NK-92 treated with Interleukin-12 subunit alpha and Interleukin-12 subunit beta, amount 100 ng/mL, for 24 hours (cell line): ENCODE data around the gene CDH23.

Experiments used
- DNase-seq: peaks from one replicate; lab custom pipeline; 2025; lab: John Stamatoyannopoulos, UW

CDH23 gene

DNA sequence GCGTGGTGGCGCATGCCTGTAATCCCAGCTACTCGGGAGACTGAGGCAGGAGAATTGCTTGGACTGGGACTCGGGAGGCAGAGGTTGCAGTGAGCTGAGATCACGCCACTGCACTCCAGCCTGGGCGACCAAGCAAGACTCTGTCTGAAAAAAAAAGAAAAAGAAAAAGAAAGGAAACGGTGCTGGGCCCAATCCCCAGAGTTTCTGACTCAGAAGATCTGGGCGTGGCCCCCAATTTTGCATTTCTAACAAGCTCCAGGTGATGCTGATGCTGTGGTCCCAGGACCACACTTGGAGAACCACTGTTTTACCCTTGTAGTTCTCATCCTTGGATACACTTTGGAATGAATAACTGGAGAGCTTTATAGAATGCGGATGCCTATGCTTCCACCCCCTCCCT lies 243.9 kb downstream of the CDH23 start:
- no peak for DNase-seq

DNA sequence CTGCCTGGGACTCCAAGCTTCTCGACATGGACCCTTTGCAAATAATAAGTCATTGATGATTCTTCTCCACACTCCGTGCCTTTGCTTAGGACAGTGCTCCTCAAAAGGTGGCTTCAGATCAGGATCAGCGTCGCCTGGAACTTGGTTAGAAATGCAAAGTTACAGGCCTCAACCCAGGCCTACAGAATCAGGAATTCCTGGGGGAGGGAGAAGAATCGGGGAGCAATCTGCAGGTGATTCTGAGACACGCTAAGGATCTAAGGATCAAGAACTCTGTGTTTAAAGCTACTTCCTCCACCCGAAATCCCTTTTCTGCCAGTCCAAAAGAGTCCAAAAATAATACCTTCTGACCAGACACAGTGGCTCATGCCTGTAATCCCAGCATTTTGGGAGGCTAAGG lies 244.7 kb downstream of the CDH23 start:
- no peak for DNase-seq

DNA sequence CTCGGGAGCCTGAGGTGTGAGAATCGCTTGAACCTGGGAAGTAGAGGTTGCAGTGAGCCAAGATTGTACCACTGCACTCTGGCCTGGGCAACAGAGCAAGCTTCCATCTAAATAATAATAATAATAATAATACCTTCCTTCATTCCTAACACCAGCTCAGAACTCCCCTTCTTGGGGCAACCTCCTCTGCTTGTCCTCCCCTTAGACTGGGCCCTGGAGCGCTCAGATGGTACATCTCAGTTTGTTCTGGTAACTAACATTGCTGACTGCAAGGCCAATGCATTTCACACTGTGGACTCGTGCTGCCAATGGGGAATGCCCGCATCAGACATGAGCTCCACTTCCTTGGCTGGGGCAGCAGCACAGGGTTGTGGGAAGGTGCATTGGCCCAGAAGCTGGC lies 245.3 kb downstream of the CDH23 start:
- no peak for DNase-seq

GRCh38 chr10:71643904-71644303 lies 247.2 kb downstream of the CDH23 start:
- DNase-seq, result no peak

DNA sequence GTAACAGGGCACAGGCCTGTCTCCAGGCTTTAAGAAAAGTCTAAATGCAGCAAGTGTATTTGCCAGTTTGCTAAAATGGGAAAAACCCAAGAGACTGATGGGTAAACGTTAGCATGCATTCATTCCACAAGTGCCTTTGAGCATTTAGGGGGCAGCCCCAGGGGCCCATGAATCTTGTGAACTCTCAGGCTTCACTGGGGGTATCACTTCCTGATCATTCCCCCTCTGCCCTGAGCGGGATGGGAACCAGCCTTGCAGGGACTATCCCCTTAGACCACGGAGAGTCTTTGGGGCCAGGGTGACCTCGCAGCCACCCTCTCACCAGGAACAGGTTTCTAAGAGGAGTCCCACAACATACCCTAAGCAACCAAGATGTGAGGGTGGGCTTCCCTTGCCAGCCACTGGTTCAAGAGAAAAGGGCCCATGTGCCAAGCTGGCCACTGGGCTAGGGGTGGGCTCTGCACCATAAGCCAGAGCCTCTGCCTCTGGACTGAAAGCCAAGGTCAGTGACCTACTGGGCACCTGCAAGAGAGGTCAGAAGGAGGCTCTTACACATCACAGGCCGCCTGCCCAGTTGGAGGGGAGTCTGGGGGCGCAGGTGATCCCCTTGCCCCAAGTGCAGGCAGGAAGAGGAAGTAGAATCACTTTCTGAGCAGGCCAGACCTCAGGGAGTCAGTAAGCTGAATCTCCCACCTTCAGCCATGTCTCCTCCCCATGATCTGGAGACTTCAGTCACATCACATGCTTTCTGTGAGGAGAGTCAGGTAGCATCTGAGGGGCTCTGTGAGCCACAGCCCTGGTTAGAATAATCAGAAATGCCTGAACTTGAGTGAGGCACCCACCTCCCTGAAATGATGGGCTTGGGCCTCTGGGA lies 247.8 kb downstream of the CDH23 start:
- DNase-seq, result no peak

DNA sequence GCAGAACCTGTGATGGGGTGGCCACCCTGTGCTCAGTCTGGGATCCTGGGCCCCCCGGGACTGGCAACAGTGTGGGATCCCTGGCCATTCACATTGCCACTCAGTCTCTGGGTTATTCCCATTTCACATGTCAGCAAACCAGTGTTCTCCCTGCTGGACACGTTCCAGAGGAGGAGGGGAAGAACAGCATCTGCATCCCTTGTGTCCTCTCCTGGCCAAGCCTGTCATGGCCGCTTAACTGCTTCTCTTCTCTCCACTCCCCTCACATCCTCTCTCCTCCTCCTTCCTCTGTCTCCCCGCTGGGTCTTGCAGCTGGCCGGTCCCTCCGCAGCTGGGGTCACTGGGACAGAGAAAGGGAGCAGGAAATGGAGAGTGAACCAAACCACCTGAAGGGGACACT lies 248.5 kb downstream of the CDH23 start:
- DNase-seq, result no peak

DNA sequence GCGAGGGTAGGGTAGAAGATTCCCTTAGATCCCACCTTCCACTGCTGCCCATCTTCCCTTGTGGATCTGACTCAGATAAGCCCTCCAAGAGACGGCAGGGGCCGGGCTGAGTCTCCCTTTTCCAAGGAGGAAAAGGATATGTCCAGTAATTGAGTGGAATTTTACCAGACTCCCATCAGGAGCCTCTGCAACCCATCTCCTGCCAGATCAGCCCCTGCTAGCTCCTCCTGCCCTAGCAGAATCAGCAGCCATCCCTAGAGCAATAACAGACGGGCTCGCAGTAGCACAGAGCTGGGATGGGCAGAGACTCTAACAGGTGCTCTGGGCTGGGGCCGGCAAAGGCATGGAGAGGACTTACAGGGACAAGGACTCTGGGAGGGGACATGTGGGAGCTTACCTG lies 249.3 kb downstream of the CDH23 start:
- DNase-seq, result no peak

- DNase-seq, result no peak
These were observed 250.0 kb downstream of the CDH23 start for GRCh38 chr10:71646592-71647292.

DNA sequence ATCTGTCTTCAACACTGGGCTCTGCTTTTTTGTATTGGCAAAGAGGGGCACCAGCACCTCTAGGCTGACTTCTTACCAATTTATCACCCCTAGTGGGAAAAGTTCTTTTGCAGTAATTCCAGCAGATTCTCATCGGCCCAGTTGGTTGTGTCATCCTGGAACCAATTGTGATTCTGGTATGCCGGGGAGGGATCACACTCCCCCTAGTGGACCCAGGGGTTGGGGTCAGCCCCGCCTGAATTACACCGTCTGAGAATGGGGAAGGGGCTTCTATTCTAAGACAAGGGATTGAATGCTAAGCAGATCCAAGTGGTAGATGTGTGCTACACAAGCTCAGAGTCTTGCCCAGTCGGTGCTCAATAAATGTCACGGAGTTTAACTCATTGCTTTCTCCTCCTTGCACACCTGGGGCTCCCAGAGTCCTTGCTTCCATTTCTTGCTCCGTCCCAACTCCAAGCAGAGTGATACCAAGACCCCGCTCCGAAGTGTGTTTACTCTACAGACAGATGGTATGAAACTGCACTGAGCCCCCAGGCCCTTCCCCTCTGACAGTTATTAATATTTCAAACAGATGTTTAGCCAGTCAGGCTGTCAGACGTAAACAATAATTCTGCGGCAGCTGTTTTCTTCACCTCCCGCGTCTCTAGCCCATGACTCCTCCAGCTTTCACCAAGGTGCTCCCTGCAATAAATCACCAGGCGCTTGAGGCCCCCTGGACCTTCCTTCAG lies 251.0 kb downstream of the CDH23 start:
- no peak for DNase-seq

DNA sequence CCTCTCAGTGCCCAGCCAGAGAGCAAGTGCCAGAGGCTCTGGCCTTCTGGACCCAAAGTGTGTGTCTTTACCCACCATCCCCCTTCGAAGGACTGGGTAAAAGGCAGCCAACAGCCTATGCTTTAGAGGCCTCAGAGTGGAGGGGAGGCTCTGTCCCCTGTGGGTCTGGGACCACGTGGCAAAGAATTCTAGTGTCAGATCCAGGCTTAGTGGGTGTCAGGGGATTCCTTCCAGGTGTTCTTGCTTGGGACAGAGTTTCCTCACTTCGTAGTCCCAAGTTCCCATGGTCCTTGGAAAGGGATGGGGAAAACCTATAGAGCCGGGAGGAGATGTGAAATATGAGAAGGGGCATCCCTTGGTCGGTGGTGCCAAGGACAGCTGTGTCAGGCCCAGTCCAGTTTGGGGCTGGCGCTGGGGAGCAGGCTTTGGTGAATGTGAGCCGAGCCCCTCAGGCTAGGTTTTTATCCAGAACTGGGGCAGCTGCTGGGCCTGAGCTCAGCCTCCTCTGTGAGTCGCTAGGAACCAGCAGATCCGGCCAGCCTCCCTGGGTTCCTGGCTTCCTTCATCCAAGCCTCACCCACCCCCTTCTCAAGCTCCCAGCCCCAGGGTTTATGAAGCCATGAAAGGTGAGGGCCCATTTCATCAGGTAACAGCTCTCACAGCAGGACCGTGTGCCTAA lies 251.7 kb downstream of the CDH23 start:
- no peak for DNase-seq

DNA sequence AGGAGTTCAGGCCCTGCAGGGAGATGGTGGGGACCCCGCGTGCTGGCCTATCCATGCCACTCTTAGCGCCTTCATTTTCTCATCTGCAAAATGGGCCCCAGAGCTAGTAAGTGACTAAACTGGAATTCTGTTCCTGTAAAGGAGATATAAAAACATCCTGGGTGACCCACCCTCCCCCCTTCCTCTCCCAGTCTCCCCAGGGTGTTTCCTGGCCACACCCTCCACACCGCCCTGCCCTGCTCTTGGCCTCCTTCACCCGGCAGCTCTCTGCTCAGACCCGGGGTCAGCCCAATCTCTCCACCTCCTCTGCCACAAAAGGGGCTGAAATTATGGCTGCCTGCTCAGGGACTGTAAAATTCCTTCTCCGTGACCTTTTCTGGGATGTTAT lies 252.2 kb downstream of the CDH23 start:
- no peak for DNase-seq

- no peak for DNase-seq
These were observed 252.9 kb downstream of the CDH23 start for GRCh38 chr10:71649631-71650030.

GRCh38 chr10:71650397-71650796 lies 253.7 kb downstream of the CDH23 start:
- no peak for DNase-seq

GRCh38 chr10:71651428-71651827 lies 254.7 kb downstream of the CDH23 start:
- DNase-seq, result no peak

DNA sequence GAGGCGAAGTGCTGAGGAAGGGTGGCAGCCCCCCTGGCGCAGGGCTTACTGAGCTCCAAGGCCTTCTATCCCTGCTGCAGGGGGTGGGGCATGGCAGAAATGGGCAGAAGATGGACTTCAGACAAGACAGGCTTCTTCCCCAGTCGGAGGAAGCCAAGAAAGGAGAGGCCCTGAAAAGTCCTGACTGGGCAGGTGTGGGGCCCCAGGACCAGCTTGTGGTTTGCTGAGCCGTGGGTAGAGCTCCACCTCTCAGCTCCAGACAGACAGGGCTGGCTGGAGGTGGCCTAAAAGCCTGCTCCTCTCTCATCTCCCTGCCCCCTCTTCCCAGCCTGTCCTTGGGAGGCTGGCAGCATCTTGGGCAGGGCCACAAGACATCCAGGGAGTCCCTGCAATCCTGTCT lies 255.2 kb downstream of the CDH23 start:
- DNase-seq, result no peak

GRCh38 chr10:71653044-71653443 lies 256.3 kb downstream of the CDH23 start:
- no peak for DNase-seq

DNA sequence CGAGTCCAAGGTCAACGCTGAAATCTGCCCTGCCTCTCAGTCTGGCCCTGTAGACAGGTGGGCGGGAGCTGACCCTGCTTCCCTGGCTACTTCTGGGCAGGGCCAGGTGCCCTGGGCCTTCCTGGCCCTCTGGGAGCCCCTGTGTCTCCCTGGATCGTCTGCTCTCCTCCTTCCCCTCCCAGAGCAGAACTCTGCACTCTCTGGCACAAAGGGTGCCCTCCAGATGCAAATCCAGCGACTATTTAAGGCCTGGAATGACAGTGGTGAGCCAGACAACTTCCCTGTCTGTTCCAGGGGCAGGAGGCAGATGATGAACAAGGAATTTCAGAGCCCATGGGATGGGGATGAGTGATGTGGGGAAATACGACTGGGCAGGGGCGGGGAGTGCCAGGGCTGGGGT lies 259.5 kb downstream of the CDH23 start:
- no peak for DNase-seq

- DNase-seq, result no peak
These were observed 261.1 kb downstream of the CDH23 start for GRCh38 chr10:71657604-71658466.

GRCh38 chr10:71658467-71658745 lies 261.7 kb downstream of the CDH23 start:
- DNase-seq, result no peak

- DNase-seq, result no peak
These were observed 262.5 kb downstream of the CDH23 start for GRCh38 chr10:71659111-71659634.

- no peak for DNase-seq
These were observed 263.0 kb downstream of the CDH23 start for GRCh38 chr10:71659737-71660136.
